ENCODE data around the gene BLACAT1. TPM values are rescaled to one million over a fixed set of nuclear protein-coding genes. Genes with fewer than 3 reads are reported as not detected.

BLACAT1 gene
- total RNA-seq, 1 experiment from 2014 or later, result 9.8 TPM

DNA sequence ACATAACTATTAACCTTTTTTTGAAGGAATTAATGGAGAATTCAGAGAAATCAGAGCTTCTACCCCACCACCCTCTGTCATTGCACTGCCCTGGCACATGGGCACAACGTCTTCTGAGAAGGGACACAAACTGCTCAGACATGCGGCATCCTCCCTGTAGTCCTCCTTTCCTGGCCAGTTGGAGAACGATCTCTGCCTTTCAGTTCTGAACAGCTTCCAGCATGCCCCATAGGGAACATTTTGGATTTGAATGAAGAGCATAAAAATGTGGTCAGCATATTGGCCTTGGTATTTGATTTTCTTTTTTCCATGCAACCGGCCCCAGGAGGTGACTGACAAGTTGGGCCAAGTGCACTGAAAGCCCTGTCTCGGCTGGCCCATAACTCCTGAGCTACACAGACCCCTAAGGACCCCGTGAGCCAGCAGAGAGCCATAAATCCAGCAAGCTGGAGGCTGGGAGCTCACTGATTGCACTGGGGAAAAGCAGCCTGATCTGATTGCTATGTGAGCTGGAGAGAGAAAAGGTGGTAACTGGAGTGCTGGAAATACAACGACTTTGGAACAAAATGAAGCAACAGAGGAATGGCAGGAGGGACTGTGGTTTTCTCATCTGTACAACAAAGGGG, 10.9 kb upstream of the BLACAT1 start (continued):
- TF ChIP-seq, protein P1, sequence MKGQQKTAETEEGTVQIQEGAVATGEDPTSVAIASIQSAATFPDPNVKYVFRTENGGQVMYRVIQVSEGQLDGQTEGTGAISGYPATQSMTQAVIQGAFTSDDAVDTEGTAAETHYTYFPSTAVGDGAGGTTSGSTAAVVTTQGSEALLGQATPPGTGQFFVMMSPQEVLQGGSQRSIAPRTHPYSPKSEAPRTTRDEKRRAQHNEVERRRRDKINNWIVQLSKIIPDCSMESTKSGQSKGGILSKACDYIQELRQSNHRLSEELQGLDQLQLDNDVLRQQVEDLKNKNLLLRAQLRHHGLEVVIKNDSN (CRISPR knock-in tag; IDR thresholded peaks at IDR 0.05), result no peak
- TF ChIP-seq ZNF219 (CRISPR knock-in tag; IDR thresholded peaks at IDR 0.05; ENCODE audit: borderline replicate concordance) (no peak), JAZF1 (CRISPR knock-in tag; IDR thresholded peaks at IDR 0.05) (no peak), IRF2 (CRISPR knock-in tag; IDR thresholded peaks at IDR 0.05; ENCODE audit: borderline replicate concordance, low read depth) (no peak)
- TF ChIP-seq, protein P2, sequence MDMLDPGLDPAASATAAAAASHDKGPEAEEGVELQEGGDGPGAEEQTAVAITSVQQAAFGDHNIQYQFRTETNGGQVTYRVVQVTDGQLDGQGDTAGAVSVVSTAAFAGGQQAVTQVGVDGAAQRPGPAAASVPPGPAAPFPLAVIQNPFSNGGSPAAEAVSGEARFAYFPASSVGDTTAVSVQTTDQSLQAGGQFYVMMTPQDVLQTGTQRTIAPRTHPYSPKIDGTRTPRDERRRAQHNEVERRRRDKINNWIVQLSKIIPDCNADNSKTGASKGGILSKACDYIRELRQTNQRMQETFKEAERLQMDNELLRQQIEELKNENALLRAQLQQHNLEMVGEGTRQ (CRISPR knock-in tag; IDR thresholded peaks at IDR 0.05), result no peak
- TF ChIP-seq, protein P3, sequence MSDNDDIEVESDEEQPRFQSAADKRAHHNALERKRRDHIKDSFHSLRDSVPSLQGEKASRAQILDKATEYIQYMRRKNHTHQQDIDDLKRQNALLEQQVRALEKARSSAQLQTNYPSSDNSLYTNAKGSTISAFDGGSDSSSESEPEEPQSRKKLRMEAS (CRISPR knock-in tag; IDR thresholded peaks at IDR 0.05), result no peak

DNA sequence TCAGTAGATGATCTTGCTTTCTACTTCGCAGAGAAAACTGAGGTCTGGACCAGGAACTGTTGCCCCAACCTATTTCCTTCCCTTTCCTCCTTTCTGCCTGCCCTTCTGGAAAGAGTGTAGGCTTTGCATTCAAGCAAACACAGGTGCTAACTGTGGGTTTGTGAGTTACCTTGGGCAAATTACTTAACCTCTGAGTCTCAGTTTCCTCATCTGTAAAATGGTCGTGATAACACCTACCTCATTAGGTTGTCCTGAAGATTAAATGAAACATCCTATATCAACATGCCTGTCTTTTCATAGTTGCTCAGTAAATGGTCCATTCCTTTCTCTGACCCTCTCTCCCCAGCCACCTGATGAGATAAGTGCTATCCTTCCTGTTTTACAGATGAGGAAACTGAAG, 9.5 kb upstream of the BLACAT1 start:
- Mint-ChIP-seq H3K4me3 (no peak overlapping the region), H3K4me1 (peaks cover 17% of the 10 kb centered on the region), H3K27me3 (ENCODE audit: low read depth) (peaks cover 9% of the 10 kb centered on the region), H3K36me3 (no peaks in the 10 kb centered on the region), H3K9me3 (no peaks in the 10 kb centered on the region), H3K27ac (no peak overlapping the region)
- no peak for DNase-seq (ENCODE audit: low spot score)
- CTCF ChIA-PET, result interaction anchor here (1.8 kb wide), 1 partner anchor 111 kb away, joined by 5 read pairs; no protein-coding TSS in a partner anchor
- TF ChIP-seq MXD4 (CRISPR knock-in tag; IDR thresholded peaks at IDR 0.05; ENCODE audit: borderline replicate concordance) (no peak), NFATC4 (CRISPR knock-in tag; IDR thresholded peaks at IDR 0.05) (no peak), ATF1 (CRISPR knock-in tag; IDR thresholded peaks at IDR 0.05) (no peak), NR1H2 (CRISPR knock-in tag; IDR thresholded peaks at IDR 0.05) (no peak)
- TF ChIP-seq, protein P4, sequence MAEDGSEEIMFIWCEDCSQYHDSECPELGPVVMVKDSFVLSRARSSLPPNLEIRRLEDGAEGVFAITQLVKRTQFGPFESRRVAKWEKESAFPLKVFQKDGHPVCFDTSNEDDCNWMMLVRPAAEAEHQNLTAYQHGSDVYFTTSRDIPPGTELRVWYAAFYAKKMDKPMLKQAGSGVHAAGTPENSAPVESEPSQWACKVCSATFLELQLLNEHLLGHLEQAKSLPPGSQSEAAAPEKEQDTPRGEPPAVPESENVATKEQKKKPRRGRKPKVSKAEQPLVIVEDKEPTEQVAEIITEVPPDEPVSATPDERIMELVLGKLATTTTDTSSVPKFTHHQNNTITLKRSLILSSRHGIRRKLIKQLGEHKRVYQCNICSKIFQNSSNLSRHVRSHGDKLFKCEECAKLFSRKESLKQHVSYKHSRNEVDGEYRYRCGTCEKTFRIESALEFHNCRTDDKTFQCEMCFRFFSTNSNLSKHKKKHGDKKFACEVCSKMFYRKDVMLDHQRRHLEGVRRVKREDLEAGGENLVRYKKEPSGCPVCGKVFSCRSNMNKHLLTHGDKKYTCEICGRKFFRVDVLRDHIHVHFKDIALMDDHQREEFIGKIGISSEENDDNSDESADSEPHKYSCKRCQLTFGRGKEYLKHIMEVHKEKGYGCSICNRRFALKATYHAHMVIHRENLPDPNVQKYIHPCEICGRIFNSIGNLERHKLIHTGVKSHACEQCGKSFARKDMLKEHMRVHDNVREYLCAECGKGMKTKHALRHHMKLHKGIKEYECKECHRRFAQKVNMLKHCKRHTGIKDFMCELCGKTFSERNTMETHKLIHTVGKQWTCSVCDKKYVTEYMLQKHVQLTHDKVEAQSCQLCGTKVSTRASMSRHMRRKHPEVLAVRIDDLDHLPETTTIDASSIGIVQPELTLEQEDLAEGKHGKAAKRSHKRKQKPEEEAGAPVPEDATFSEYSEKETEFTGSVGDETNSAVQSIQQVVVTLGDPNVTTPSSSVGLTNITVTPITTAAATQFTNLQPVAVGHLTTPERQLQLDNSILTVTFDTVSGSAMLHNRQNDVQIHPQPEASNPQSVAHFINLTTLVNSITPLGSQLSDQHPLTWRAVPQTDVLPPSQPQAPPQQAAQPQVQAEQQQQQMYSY (CRISPR knock-in tag; IDR thresholded peaks at IDR 0.05), result no peak
- TF ChIP-seq, protein P5, sequence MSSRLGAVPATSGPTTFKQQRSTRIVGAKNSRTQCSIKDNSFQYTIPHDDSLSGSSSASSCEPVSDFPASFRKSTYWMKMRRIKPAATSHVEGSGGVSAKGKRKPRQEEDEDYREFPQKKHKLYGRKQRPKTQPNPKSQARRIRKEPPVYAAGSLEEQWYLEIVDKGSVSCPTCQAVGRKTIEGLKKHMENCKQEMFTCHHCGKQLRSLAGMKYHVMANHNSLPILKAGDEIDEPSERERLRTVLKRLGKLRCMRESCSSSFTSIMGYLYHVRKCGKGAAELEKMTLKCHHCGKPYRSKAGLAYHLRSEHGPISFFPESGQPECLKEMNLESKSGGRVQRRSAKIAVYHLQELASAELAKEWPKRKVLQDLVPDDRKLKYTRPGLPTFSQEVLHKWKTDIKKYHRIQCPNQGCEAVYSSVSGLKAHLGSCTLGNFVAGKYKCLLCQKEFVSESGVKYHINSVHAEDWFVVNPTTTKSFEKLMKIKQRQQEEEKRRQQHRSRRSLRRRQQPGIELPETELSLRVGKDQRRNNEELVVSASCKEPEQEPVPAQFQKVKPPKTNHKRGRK (CRISPR knock-in tag; IDR thresholded peaks at IDR 0.05; ENCODE audit: borderline replicate concordance), result no peak
- TF ChIP-seq, protein P1 (CRISPR knock-in tag; IDR thresholded peaks at IDR 0.05), result no peak
- TF ChIP-seq, protein P6, sequence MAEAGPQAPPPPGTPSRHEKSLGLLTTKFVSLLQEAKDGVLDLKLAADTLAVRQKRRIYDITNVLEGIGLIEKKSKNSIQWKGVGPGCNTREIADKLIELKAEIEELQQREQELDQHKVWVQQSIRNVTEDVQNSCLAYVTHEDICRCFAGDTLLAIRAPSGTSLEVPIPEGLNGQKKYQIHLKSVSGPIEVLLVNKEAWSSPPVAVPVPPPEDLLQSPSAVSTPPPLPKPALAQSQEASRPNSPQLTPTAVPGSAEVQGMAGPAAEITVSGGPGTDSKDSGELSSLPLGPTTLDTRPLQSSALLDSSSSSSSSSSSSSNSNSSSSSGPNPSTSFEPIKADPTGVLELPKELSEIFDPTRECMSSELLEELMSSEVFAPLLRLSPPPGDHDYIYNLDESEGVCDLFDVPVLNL (CRISPR knock-in tag; IDR thresholded peaks at IDR 0.05; ENCODE audit: borderline replicate concordance, low read depth), result no peak
- TF ChIP-seq, protein P7, sequence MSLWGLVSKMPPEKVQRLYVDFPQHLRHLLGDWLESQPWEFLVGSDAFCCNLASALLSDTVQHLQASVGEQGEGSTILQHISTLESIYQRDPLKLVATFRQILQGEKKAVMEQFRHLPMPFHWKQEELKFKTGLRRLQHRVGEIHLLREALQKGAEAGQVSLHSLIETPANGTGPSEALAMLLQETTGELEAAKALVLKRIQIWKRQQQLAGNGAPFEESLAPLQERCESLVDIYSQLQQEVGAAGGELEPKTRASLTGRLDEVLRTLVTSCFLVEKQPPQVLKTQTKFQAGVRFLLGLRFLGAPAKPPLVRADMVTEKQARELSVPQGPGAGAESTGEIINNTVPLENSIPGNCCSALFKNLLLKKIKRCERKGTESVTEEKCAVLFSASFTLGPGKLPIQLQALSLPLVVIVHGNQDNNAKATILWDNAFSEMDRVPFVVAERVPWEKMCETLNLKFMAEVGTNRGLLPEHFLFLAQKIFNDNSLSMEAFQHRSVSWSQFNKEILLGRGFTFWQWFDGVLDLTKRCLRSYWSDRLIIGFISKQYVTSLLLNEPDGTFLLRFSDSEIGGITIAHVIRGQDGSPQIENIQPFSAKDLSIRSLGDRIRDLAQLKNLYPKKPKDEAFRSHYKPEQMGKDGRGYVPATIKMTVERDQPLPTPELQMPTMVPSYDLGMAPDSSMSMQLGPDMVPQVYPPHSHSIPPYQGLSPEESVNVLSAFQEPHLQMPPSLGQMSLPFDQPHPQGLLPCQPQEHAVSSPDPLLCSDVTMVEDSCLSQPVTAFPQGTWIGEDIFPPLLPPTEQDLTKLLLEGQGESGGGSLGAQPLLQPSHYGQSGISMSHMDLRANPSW (CRISPR knock-in tag; conservative IDR thresholded peaks at IDR 0.05; ENCODE audit: low read depth), result no peak
- POLR2A ChIA-PET, result no interaction called here
- no peak for ATAC-seq

Measured in WTC11 (cell line).